Osteoblast (primary cell): ENCODE measurements around the gene EXOSC6. TPM values are rescaled to one million over a fixed set of nuclear protein-coding genes. Genes with fewer than 3 reads are reported as not detected.

Experiments used
- DNase-seq: peaks from one replicate; pipeline ENCODE4 v3.0.0; 2011; ENCODE audit warnings: low spot score, mixed read lengths; ENCODE audit not compliant: insufficient read length; ENCODE audit errors: missing footprints
- H2AFZ ChIP-seq: 2 replicates; pipeline ENCODE4 v1.6.0; 2011; ENCODE audit warnings: mild to moderate bottlenecking, low read length
- H3K27ac ChIP-seq: 2 replicates; pipeline ENCODE4 v1.5.1; 2011; ENCODE audit warnings: mild to moderate bottlenecking, low read depth, low read length, moderate library complexity
- H3K27me3 ChIP-seq: 2 replicates; pipeline ENCODE4 v1.6.0; 2012; ENCODE audit warnings: mild to moderate bottlenecking, control low read depth, inconsistent platforms, low read length, moderate library complexity; ENCODE audit not compliant: insufficient read depth
- H3K36me3 ChIP-seq: 2 replicates; pipeline ENCODE4 v1.5.1; 2011; ENCODE audit warnings: mild to moderate bottlenecking, low read length, control low read depth, moderate library complexity; ENCODE audit not compliant: insufficient read depth
- H3K4me1 ChIP-seq: 2 replicates; pipeline ENCODE4 v1.5.1; 2011; ENCODE audit warnings: mild to moderate bottlenecking, low read length, control low read depth, moderate library complexity; ENCODE audit not compliant: insufficient read depth
- H3K4me2 ChIP-seq: 2 replicates; pipeline ENCODE4 v1.6.0; 2011; ENCODE audit warnings: mild to moderate bottlenecking, low read length; ENCODE audit not compliant: insufficient read depth
- H3K4me3 ChIP-seq: fragments of 200-600 bp; sonication (generic); 3 replicates; pipeline ENCODE4 v1.5.1; 2012; ENCODE audit warnings: mild to moderate bottlenecking, low read length, inconsistent platforms; ENCODE audit not compliant: insufficient read depth
- H3K79me2 ChIP-seq: 2 replicates; pipeline ENCODE4 v1.6.0; 2012; ENCODE audit warnings: mild to moderate bottlenecking, low read length, control low read depth, inconsistent platforms; ENCODE audit not compliant: insufficient read depth
- H3K9me3 ChIP-seq: 2 replicates; pipeline ENCODE4 v1.5.1; 2011; ENCODE audit warnings: low read depth, low read length, control low read depth
- H4K20me1 ChIP-seq: 2 replicates; pipeline ENCODE4 v1.6.0; 2012; ENCODE audit warnings: mild to moderate bottlenecking, low read length, control low read depth; ENCODE audit not compliant: insufficient read depth
- CTCF ChIP-seq: IDR thresholded peaks from 2 replicates; pipeline ENCODE4 v1.5.1; 2011; ENCODE audit warnings: mild to moderate bottlenecking, low read depth, low read length, moderate library complexity; ENCODE audit errors: extremely low read depth
- total RNA-seq: library from RNA; depleted of rRNA; stranded (reverse); fragments of >200 nt; gene quantifications from 2 replicates; pipeline ENCODE4 v1.2.3, GENCODE V29; 2012

EXOSC6 gene
- 37.7 and 47.4 TPM in 2 replicates for total RNA-seq

GRCh38 chr16:70251629-70252354 lies at the start of gene EXOSC6:
Gene EXOSC6, minus strand, starts transcription at chr16:70251940. Its CDS starts 40 bp downstream, at chr16:70251900.
- Histone ChIP-seq H3K36me3 (peaks cover 47% of the 10 kb centered on the region), H3K79me2 (peaks cover 24% of the 10 kb centered on the region), H3K4me1 (peaks cover 5% of the 10 kb centered on the region), H3K27me3 (no peaks in the 10 kb centered on the region), H3K9me3 (no peaks in the 10 kb centered on the region), H2AFZ (peak within 1 kb of the TSS; percentile 51), H3K4me3 (peak within 1 kb of the TSS; percentile 82), H4K20me1 (peaks cover 13% of the 10 kb centered on the region), H3K4me2 (peak within 1 kb of the TSS; percentile 92), H3K27ac (peak within 1 kb of the TSS; percentile 63)
- peak; percentile 91 for TF ChIP-seq CTCF
- DNase-seq, result peak; percentile 100

GRCh38 chr16:70301121-70301520 lies 49.4 kb upstream of the EXOSC6 start:
- TF ChIP-seq CTCF, result no peak
- H3K4me1 ChIP-seq, result peaks cover 12% of the 10 kb centered on the region
- H4K20me1 ChIP-seq, result peaks cover 5% of the 10 kb centered on the region
- no peaks in the 10 kb centered on the region for H3K27me3 ChIP-seq
- H3K27ac ChIP-seq, result no peak overlapping the region
- no peak overlapping the region for H3K4me2 ChIP-seq
- no peak overlapping the region for H3K4me3 ChIP-seq
- no peak overlapping the region for H2AFZ ChIP-seq
- peaks cover 62% of the 10 kb centered on the region for H3K79me2 ChIP-seq
- H3K36me3 ChIP-seq, result peaks cover 4% of the 10 kb centered on the region
- peaks cover 2% of the 10 kb centered on the region for H3K9me3 ChIP-seq
- DNase-seq, result peak; percentile 36

GRCh38 chr16:70298988-70299938 lies 47.5 kb upstream of the EXOSC6 start, which contains the start of gene DDX19B:
Gene DDX19B, plus strand, starts transcription at chr16:70299186. Its CDS starts 112 bp downstream, at chr16:70299298.
- H3K4me1 ChIP-seq, result peaks cover 12% of the 10 kb centered on the region
- H3K27me3 ChIP-seq, result no peaks in the 10 kb centered on the region
- H3K4me2 ChIP-seq, result peak within 1 kb of the TSS; percentile 99
- peak within 1 kb of the TSS; percentile 97 for H3K4me3 ChIP-seq
- peaks cover 49% of the 10 kb centered on the region for H3K79me2 ChIP-seq
- no peak for TF ChIP-seq CTCF
- H4K20me1 ChIP-seq, result no peaks in the 10 kb centered on the region
- H3K36me3 ChIP-seq, result peaks cover 4% of the 10 kb centered on the region
- H3K9me3 ChIP-seq, result peaks cover 2% of the 10 kb centered on the region
- H2AFZ ChIP-seq, result peak within 1 kb of the TSS; percentile 99
- H3K27ac ChIP-seq, result peak within 1 kb of the TSS; percentile 89
- DNase-seq, result peak; percentile 89
